OCI-LY1 (cell line): ENCODE results near the gene TIGD1.

Experiments
- H2AFZ ChIP-seq: fragments of 200-600 bp; sonication (generic), shearing (Covaris generic); 2 replicates; pipeline ENCODE4 v1.6.0; 2014; ENCODE audit warnings: antibody characterized with exemption, mild to moderate bottlenecking, low read length
- H3F3A ChIP-seq: fragments of 200-600 bp; sonication (generic), shearing (Covaris generic); 2 replicates; pipeline ENCODE4 v1.6.0; 2014; ENCODE audit warnings: mild to moderate bottlenecking, antibody characterized with exemption, low read length, moderate library complexity; ENCODE audit not compliant: insufficient read depth
- H3K27ac ChIP-seq: fragments of 200-600 bp; sonication (generic); 2 replicates; pipeline ENCODE4 v1.5.1; 2014; ENCODE audit warnings: low read length, mixed run types, mild to moderate bottlenecking, low read depth; ENCODE audit not compliant: poor library complexity, severe bottlenecking
- H3K27me3 ChIP-seq: fragments of 200-600 bp; sonication (generic); 2 replicates; pipeline ENCODE4 v1.6.0; 2014; ENCODE audit warnings: antibody characterized with exemption, mild to moderate bottlenecking, low read length, moderate library complexity; ENCODE audit not compliant: insufficient read depth
- H3K36me3 ChIP-seq: fragments of 200-600 bp; sonication (generic); 2 replicates; pipeline ENCODE4 v1.6.1; 2014; ENCODE audit warnings: mild to moderate bottlenecking, antibody characterized with exemption, low read length, moderate library complexity, mixed read lengths; ENCODE audit not compliant: insufficient read depth
- H3K4me1 ChIP-seq: fragments of 200-600 bp; sonication (generic); 2 replicates; pipeline ENCODE4 v1.5.1; 2014; ENCODE audit warnings: mild to moderate bottlenecking, low read length, moderate library complexity; ENCODE audit not compliant: insufficient read depth, severe bottlenecking
- H3K4me2 ChIP-seq: fragments of 200-600 bp; sonication (generic), shearing (Covaris generic); 2 replicates; pipeline ENCODE4 v1.6.1; 2014; ENCODE audit warnings: low read length
- H3K4me3 ChIP-seq: fragments of 200-600 bp; sonication (generic); 2 replicates; pipeline ENCODE4 v1.5.1; 2014; ENCODE audit warnings: low read length, low read depth, mild to moderate bottlenecking, mixed read lengths; ENCODE audit not compliant: poor library complexity, severe bottlenecking
- H3K79me2 ChIP-seq: fragments of 200-600 bp; shearing (Covaris generic); 2 replicates; pipeline ENCODE4 v1.6.1; 2016; ENCODE audit warnings: mixed run types, low read length, mixed read lengths; ENCODE audit not compliant: insufficient read depth
- H3K9ac ChIP-seq: fragments of 200-600 bp; sonication (generic), shearing (Covaris generic); 2 replicates; pipeline ENCODE4 v1.6.1; 2014; ENCODE audit warnings: mild to moderate bottlenecking, low read length, mixed read lengths
- H3K9me2 ChIP-seq: fragments of 200-600 bp; sonication (generic), shearing (Covaris generic); 2 replicates; pipeline ENCODE4 v1.6.1; 2014; ENCODE audit warnings: low read depth, mild to moderate bottlenecking, low read length, mixed read lengths
- H3K9me3 ChIP-seq: fragments of 200-600 bp; shearing (Covaris generic); 2 replicates; pipeline ENCODE4 v1.6.1; 2014; ENCODE audit warnings: low read length, mixed read lengths
- H4K20me1 ChIP-seq: fragments of 200-600 bp; sonication (generic), shearing (Covaris generic); 2 replicates; pipeline ENCODE4 v1.6.0; 2016; ENCODE audit warnings: mild to moderate bottlenecking, low read length; ENCODE audit not compliant: insufficient read depth
- EZH2 ChIP-seq: fragments of 200-600 bp; sonication (generic), shearing (Covaris generic); IDR thresholded peaks from 2 replicates; pipeline ENCODE4 v1.8.0; 2017; ENCODE audit warnings: borderline replicate concordance, mixed run types, mild to moderate bottlenecking, antibody characterized with exemption, low read length, moderate library complexity, mixed read lengths
- TF ChIP-seq, protein P1 (sequence below): fragments of 200-600 bp; sonication (generic), shearing (Covaris generic); IDR thresholded peaks from 2 replicates; pipeline ENCODE4 v1.5.1; 2017; ENCODE audit warnings: mild to moderate bottlenecking, antibody characterized with exemption, low read length, moderate library complexity, mixed read lengths

The TIGD1 gene

DNA sequence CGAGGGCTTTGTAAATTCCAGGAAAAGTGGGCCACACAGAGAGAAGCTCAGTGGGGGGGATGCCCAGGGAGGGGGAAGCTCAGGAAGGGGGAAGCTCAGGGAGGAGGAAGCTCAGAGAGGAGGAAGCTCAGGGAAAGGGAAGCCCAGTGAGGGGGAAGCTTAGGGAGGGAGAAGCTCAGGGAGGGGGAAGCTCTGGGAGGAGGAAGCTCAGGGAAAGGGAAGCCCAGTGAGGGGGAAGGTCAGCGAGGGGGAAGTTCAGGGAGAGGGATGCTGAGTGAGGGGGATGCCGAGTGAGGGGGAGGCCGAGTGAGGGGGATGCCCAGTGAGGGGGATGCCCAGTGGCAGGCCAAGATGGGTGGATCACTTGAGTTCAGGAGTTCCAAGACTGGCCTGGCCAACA is 11.7 kb downstream of the TIGD1 start:
- H2AFZ ChIP-seq: no peak overlapping the region
- H3K36me3 ChIP-seq: peaks cover 5% of the 10 kb centered on the region
- H3K4me2 ChIP-seq: no peak overlapping the region
- peaks cover 5% of the 10 kb centered on the region; the same call in 1 of the 2 replicates for H3K27me3 ChIP-seq
- no peak overlapping the region for H3K27ac ChIP-seq
- no peak overlapping the region for H3K4me3 ChIP-seq
- no peak overlapping the region for H3K9ac ChIP-seq
- H3K79me2 ChIP-seq: no peaks in the 10 kb centered on the region
- H3K4me1 ChIP-seq: no peaks in the 10 kb centered on the region
- TF ChIP-seq, protein P1, sequence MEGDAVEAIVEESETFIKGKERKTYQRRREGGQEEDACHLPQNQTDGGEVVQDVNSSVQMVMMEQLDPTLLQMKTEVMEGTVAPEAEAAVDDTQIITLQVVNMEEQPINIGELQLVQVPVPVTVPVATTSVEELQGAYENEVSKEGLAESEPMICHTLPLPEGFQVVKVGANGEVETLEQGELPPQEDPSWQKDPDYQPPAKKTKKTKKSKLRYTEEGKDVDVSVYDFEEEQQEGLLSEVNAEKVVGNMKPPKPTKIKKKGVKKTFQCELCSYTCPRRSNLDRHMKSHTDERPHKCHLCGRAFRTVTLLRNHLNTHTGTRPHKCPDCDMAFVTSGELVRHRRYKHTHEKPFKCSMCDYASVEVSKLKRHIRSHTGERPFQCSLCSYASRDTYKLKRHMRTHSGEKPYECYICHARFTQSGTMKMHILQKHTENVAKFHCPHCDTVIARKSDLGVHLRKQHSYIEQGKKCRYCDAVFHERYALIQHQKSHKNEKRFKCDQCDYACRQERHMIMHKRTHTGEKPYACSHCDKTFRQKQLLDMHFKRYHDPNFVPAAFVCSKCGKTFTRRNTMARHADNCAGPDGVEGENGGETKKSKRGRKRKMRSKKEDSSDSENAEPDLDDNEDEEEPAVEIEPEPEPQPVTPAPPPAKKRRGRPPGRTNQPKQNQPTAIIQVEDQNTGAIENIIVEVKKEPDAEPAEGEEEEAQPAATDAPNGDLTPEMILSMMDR: no peak
- no peak for TF ChIP-seq EZH2
- H4K20me1 ChIP-seq: no peaks in the 10 kb centered on the region
- H3K9me2 ChIP-seq: no peaks in the 10 kb centered on the region
- H3F3A ChIP-seq: no peaks in the 10 kb centered on the region
- H3K9me3 ChIP-seq: no peaks in the 10 kb centered on the region

DNA sequence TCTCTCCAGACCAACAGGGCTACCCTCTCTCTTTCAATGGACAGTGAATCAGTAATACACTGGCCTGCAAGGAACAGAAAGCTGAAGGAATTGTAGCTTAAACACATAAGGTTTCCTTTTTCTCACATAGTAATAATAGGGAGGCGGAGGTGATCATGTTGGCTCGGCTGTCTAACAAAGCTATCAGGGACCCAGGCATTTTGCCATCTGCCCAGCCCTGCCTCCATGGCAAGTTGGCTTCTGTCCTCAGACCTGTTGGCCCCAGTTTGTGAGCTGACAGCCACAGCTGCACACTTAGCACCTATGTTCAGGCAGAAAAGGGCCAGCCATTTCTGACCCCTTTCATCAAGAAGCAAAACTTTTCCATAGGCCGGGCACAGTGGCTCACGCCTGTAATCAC is 12.9 kb downstream of the TIGD1 start:
- Histone ChIP-seq H3K4me3 (no peak overlapping the region), H3K4me2 (no peak overlapping the region), H3K9me3 (no peaks in the 10 kb centered on the region), H3F3A (no peaks in the 10 kb centered on the region), H3K27me3 (peaks cover 5% of the 10 kb centered on the region; the same call in 1 of the 2 replicates), H3K9ac (no peak overlapping the region), H3K9me2 (no peaks in the 10 kb centered on the region), H3K27ac (no peak overlapping the region), H3K4me1 (peaks cover 2% of the 10 kb centered on the region), H3K79me2 (no peaks in the 10 kb centered on the region), H3K36me3 (no peaks in the 10 kb centered on the region), H4K20me1 (no peaks in the 10 kb centered on the region), H2AFZ (no peak overlapping the region)
- TF ChIP-seq, protein P1: no peak
- TF ChIP-seq EZH2: no peak

DNA sequence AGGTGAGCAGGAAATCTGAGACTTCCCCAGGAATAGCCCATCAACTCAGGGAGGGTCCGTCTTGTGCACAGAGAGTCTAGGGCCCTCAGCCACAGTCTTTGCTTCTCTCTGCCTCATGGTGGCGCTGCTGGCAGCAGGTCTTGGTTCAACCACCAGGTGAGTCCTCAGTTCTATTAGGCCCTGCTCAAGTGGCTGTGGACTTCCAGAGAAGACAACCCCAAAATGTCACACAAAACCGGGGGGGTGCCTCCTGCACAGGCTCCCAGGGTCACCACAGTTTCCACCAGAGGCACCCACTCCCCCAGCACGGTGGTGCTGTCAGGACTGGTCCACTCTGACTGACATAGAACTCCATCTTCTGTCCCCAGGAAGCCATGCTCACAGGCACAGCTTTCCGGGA is 13.3 kb downstream of the TIGD1 start:
- H4K20me1 ChIP-seq: no peaks in the 10 kb centered on the region
- TF ChIP-seq EZH2: no peak
- TF ChIP-seq, protein P1: peak; percentile 75
- H3K9me2 ChIP-seq: no peaks in the 10 kb centered on the region
- no peaks in the 10 kb centered on the region for H3K79me2 ChIP-seq
- no peaks in the 10 kb centered on the region for H3K36me3 ChIP-seq
- H3K27ac ChIP-seq: no peak overlapping the region
- H3K4me3 ChIP-seq: no peak overlapping the region
- H3K27me3 ChIP-seq: peaks cover 5% of the 10 kb centered on the region; the same call in 1 of the 2 replicates
- no peak overlapping the region for H3K9ac ChIP-seq
- no peaks in the 10 kb centered on the region for H3K9me3 ChIP-seq
- H3K4me2 ChIP-seq: no peak overlapping the region
- H2AFZ ChIP-seq: no peak overlapping the region
- peaks cover 7% of the 10 kb centered on the region for H3K4me1 ChIP-seq
- no peaks in the 10 kb centered on the region for H3F3A ChIP-seq
